Osteoblast (primary cell): ENCODE data around the gene SUN2. TPM values are rescaled to one million over a fixed set of nuclear protein-coding genes. Genes with fewer than 3 reads are reported as not detected.

Experiments used
- DNase-seq: peaks from one replicate; pipeline ENCODE4 v3.0.0; 2011; ENCODE audit warnings: low spot score, mixed read lengths; ENCODE audit not compliant: insufficient read length; ENCODE audit errors: missing footprints
- H2AFZ ChIP-seq: 2 replicates; pipeline ENCODE4 v1.6.0; 2011; ENCODE audit warnings: mild to moderate bottlenecking, low read length
- H3K27ac ChIP-seq: 2 replicates; pipeline ENCODE4 v1.5.1; 2011; ENCODE audit warnings: mild to moderate bottlenecking, low read depth, low read length, moderate library complexity
- H3K27me3 ChIP-seq: 2 replicates; pipeline ENCODE4 v1.6.0; 2012; ENCODE audit warnings: mild to moderate bottlenecking, control low read depth, inconsistent platforms, low read length, moderate library complexity; ENCODE audit not compliant: insufficient read depth
- H3K36me3 ChIP-seq: 2 replicates; pipeline ENCODE4 v1.5.1; 2011; ENCODE audit warnings: mild to moderate bottlenecking, low read length, control low read depth, moderate library complexity; ENCODE audit not compliant: insufficient read depth
- H3K4me1 ChIP-seq: 2 replicates; pipeline ENCODE4 v1.5.1; 2011; ENCODE audit warnings: mild to moderate bottlenecking, low read length, control low read depth, moderate library complexity; ENCODE audit not compliant: insufficient read depth
- H3K4me2 ChIP-seq: 2 replicates; pipeline ENCODE4 v1.6.0; 2011; ENCODE audit warnings: mild to moderate bottlenecking, low read length; ENCODE audit not compliant: insufficient read depth
- H3K4me3 ChIP-seq: fragments of 200-600 bp; sonication (generic); 3 replicates; pipeline ENCODE4 v1.5.1; 2012; ENCODE audit warnings: mild to moderate bottlenecking, low read length, inconsistent platforms; ENCODE audit not compliant: insufficient read depth
- H3K79me2 ChIP-seq: 2 replicates; pipeline ENCODE4 v1.6.0; 2012; ENCODE audit warnings: mild to moderate bottlenecking, low read length, control low read depth, inconsistent platforms; ENCODE audit not compliant: insufficient read depth
- H3K9me3 ChIP-seq: 2 replicates; pipeline ENCODE4 v1.5.1; 2011; ENCODE audit warnings: low read depth, low read length, control low read depth
- H4K20me1 ChIP-seq: 2 replicates; pipeline ENCODE4 v1.6.0; 2012; ENCODE audit warnings: mild to moderate bottlenecking, low read length, control low read depth; ENCODE audit not compliant: insufficient read depth
- total RNA-seq: library from RNA; depleted of rRNA; stranded (reverse); fragments of >200 nt; gene quantifications from 2 replicates; pipeline ENCODE4 v1.2.3, GENCODE V29; 2012
- TF ChIP-seq, protein P1 (sequence below): IDR thresholded peaks from 2 replicates; pipeline ENCODE4 v1.5.1; 2011; ENCODE audit warnings: mild to moderate bottlenecking, low read depth, low read length, moderate library complexity; ENCODE audit errors: extremely low read depth

The SUN2 gene
- total RNA-seq, 1 donor, result 105 TPM

DNA sequence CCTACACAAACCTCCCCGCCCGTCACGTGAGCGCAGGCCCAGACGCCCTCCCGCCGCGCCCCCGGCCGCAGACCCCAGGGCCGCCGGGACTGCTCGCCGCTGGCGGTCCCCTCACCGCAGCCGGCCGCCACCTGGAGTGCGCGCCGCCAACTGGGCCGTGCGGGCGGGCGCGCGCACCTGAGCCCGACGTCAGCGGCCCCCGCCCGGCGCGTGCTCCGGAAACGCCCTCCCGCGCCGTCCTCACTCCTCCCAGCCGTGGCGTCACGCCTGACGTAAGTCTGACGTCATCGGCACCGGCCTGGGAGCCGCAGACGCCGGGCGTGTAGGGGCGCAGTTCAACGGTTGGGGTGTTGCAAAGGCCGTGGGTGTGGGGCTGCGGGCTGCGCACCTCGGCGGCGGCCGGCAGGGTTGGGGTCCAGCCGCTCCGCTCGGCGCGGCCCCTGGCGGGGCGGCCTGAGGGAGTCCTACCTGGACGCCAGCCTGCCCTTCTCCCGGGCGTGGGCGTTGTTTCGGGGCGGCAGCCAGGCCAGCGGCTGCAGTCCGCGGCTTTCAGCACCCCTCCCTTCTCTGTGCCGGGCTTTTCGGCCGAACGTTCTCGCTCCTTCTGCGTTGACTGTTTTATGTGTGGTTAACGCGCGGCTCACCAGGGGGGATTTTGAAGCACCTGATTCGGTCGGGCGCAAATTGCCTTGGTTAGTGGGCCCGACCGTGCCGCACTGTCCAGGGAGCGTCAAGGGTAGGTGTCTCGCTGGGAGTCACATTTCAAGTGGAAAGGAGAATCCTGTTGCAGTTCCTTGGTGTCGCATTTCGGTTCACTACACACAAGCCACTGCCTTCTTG is 54.8 kb downstream of the SUN2 start, which contains the start of gene JOSD1:
TSS of gene JOSD1 (minus strand) at position 155 of the 840 bp plus-strand sequence. CDS start 956 bp downstream, outside the sequence.
- peak; percentile 99 for DNase-seq
- H3K4me3 ChIP-seq, result peak within 1 kb of the TSS; percentile 92
- H3K27ac ChIP-seq, result peak within 1 kb of the TSS; percentile 96
- peak within 1 kb of the TSS; percentile 85 for H2AFZ ChIP-seq
- no peaks in the 10 kb centered on the region for H3K9me3 ChIP-seq
- TF ChIP-seq, protein P1, sequence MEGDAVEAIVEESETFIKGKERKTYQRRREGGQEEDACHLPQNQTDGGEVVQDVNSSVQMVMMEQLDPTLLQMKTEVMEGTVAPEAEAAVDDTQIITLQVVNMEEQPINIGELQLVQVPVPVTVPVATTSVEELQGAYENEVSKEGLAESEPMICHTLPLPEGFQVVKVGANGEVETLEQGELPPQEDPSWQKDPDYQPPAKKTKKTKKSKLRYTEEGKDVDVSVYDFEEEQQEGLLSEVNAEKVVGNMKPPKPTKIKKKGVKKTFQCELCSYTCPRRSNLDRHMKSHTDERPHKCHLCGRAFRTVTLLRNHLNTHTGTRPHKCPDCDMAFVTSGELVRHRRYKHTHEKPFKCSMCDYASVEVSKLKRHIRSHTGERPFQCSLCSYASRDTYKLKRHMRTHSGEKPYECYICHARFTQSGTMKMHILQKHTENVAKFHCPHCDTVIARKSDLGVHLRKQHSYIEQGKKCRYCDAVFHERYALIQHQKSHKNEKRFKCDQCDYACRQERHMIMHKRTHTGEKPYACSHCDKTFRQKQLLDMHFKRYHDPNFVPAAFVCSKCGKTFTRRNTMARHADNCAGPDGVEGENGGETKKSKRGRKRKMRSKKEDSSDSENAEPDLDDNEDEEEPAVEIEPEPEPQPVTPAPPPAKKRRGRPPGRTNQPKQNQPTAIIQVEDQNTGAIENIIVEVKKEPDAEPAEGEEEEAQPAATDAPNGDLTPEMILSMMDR, result no peak
- H3K4me2 ChIP-seq, result peak within 1 kb of the TSS; percentile 96
- H3K4me1 ChIP-seq, result peaks cover 49% of the 10 kb centered on the region
- H3K36me3 ChIP-seq, result peaks cover 1% of the 10 kb centered on the region
- H3K27me3 ChIP-seq, result no peaks in the 10 kb centered on the region
- H4K20me1 ChIP-seq, result peaks cover 11% of the 10 kb centered on the region
- peaks cover 39% of the 10 kb centered on the region for H3K79me2 ChIP-seq

GRCh38 chr22:38700270-38700788 is 55.5 kb downstream of the SUN2 start:
- peak overlapping the region; percentile 53 for H2AFZ ChIP-seq
- peak overlapping the region; percentile 96 for H3K4me2 ChIP-seq
- H3K9me3 ChIP-seq, result no peaks in the 10 kb centered on the region
- peak overlapping the region; percentile 96 for H3K27ac ChIP-seq
- H3K36me3 ChIP-seq, result peaks cover 3% of the 10 kb centered on the region
- peak overlapping the region; percentile 92 for H3K4me3 ChIP-seq
- peak; percentile 86 for DNase-seq
- no peaks in the 10 kb centered on the region for H3K27me3 ChIP-seq
- H3K79me2 ChIP-seq, result peaks cover 44% of the 10 kb centered on the region
- H3K4me1 ChIP-seq, result peaks cover 49% of the 10 kb centered on the region
- TF ChIP-seq, protein P1, result no peak
- H4K20me1 ChIP-seq, result peaks cover 11% of the 10 kb centered on the region

DNA sequence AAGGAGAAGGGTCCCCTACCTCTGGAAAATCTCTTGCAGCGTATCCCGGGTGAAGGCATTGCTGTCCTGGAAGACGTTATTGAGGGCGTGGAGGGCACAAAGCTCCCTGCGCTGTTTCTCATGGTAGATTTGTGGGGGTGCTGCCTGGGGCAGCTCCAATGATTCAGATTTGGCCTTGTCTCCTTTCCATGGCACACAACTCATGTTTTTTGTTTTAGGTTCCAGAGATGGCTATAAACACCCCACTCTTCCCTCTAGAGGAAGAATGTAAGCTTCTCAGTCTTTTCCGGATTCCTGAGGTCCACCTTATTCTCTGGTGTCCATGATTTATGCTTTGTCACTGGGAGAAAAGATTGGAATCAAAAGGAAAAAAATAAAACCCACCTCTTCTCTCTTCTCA is 56.0 kb downstream of the SUN2 start:
- no peaks in the 10 kb centered on the region for H3K27me3 ChIP-seq
- no peaks in the 10 kb centered on the region for H3K9me3 ChIP-seq
- H2AFZ ChIP-seq, result no peak overlapping the region
- H3K36me3 ChIP-seq, result peaks cover 3% of the 10 kb centered on the region
- peaks cover 49% of the 10 kb centered on the region for H3K79me2 ChIP-seq
- H3K4me2 ChIP-seq, result peak overlapping the region; percentile 96
- TF ChIP-seq, protein P1, result no peak
- H3K4me1 ChIP-seq, result peaks cover 47% of the 10 kb centered on the region
- H4K20me1 ChIP-seq, result peaks cover 11% of the 10 kb centered on the region
- H3K27ac ChIP-seq, result peak overlapping the region; percentile 96
- no peak for DNase-seq
- peak overlapping the region; percentile 92 for H3K4me3 ChIP-seq

DNA sequence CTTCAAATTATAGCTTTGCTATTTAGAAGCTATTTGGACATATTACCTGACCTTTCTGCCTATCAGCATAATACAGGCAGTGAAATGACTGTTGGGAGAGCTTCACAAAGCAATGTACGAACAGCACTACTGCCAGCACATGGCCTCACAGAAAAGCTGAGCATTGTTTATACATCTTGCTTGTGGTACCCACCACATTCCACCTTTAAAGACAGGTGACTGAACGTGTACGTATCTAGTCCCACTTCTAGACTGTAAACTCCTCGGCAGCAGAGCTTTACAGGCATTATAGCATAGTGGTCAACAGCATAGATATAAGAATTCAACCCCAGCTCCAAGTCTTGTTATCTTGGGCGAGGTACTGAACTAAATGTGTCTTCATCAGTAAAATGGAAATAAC is 56.7 kb downstream of the SUN2 start:
- Histone ChIP-seq H3K4me3 (peak overlapping the region; percentile 92), H3K79me2 (peaks cover 56% of the 10 kb centered on the region), H3K27ac (peak overlapping the region; percentile 96), H3K36me3 (peaks cover 3% of the 10 kb centered on the region), H3K4me1 (peaks cover 43% of the 10 kb centered on the region), H2AFZ (no peak overlapping the region), H3K4me2 (peak overlapping the region; percentile 96), H3K27me3 (no peaks in the 10 kb centered on the region), H3K9me3 (no peaks in the 10 kb centered on the region), H4K20me1 (peaks cover 11% of the 10 kb centered on the region)
- DNase-seq, result no peak
- TF ChIP-seq, protein P1, result no peak
